HG03439 (cell line): Measurements from ENCODE around the gene ITGA11.

ENCODE experiments used
- ATAC-seq: cut with Tn5 transposase; IDR thresholded peaks from one replicate; pipeline ENCODE4 v1.9.1; 2021; ENCODE audit warnings: mild to moderate bottlenecking, moderate library complexity; ENCODE audit not compliant: unreplicated experiment

ITGA11 gene

DNA sequence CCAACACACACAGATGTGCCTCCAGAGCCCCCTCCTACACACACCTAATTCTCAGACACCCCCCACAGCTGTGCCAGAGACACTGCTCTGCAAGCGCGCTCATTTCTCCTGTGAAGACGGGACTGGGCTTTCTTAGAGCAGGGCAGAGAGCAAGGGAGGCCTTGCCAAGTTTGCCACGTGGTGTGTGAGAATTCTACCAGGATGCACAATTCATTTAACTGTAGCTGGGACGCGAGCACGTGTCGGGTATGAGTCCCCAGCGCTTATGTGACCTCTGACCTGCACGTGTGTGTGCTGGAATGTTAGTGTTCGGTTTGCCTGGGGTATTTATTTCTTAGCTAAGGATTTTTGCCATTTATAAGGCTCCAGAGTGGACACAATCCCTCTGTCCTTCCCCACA is 117.4 kb downstream of the ITGA11 start:
- ATAC-seq, result no peak

GRCh38 chr15:68313501-68314410 is 118.2 kb downstream of the ITGA11 start:
- ATAC-seq, result no peak

DNA sequence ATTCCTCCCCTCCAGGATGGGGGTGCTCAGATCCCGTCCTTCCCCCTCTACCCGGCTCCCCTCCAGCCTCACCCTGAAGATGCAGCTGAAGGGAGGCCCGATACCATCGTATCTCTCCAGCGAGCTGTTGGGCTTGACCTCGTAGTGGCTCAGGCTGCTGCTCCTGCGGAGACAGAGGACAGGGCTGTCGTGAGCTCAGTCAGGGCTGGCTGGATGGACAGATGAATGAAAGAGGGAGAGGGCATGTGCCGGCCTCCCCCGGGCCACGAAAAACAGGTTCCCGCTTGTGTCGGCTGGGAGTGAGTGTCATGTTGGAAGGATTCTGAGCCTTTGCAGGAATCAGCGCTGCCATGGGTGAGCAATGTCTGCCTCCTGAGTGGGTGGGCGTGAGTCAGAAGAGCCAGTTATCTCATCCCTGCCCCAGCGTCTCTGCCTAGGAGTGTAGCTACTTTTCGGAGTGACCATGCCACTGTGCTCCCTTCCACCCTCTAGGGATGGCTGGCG is 119.2 kb downstream of the ITGA11 start:
- ATAC-seq, result no peak

DNA sequence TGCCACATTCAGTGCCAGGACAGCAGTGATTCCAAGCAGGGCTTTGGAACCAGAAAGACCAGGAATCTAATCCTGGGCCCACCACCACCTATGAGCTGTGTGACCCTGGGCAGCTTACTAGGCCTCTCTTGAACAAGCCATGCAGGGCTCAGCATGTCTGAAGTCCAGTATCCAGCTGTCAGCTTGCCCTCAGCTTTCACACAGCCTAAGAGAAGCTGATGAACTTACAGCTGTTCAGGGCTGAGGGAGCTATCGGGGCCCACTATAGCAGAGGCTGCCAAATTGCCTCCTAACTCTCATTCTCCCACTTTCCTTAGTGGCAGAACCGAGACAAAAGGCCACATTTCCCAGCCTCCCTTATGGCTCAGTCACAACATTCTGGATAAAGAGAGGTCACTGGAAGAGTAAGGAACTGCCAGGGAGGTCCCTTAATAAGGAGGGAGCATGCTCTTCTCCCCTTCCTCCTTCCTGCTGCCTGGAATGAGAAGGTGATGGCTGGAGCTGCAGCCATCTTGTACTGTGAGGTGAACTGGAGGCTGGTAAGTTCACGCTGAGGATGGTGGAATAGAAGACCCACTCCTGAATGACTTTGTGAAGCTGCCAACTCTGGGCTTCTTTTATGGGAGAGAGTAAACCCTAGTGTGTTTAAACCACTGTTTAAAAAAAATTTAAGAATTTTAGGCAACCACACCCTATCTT is 120.0 kb downstream of the ITGA11 start:
- ATAC-seq, result no peak

GRCh38 chr15:68311464-68311835 is 120.5 kb downstream of the ITGA11 start:
- ATAC-seq, result no peak

GRCh38 chr15:68310804-68311463 is 121.0 kb downstream of the ITGA11 start:
- no peak for ATAC-seq

DNA sequence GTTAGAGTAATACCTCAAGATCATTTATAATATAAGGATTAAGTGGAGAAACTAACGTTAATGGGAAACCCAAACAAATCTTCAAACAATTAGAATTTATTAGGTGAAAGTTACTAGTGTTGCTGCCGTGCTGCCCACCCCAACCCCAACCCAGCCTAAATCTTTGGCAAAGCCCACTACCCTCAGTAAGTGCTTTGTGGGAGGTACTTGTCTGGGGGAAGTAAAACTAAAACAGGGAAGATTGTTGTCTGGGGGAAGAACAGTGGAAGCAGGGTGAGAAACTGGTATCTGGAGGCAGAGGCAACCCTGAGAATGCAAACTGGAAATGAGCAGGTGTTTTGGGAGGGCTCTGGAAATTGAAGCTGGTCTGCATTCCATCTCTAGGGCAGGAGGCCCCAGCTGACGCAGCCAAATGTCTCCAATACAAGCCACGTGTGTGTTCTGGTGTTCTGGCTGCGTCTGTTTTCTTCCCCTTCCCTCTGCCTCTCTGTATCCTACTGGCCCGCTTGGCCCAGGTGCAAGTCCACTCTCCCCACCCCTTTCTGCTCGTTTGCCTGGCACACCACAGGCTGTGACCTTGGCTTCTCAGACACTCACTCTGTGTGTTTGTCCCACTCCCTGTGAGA is 121.7 kb downstream of the ITGA11 start:
- ATAC-seq, result no peak

DNA sequence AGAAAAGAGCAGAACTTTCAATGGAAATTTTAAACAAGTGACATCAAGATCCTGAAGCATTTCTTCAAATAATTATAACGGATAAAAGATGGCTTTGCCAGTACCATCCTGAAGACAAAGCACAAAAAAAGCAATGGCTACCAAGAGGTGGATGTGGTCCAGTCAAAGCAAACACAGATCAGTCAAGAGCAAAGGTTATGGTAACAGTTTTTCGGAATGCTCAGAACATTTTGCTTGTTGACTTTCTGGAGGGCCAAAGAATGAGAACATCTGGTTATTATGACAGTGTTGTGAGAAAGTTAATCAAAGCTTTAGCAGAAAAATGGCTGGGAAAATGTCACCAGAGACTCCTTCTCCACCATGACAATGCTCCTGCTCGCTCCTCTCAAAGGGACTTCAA is 122.9 kb downstream of the ITGA11 start:
- ATAC-seq, result no peak

GRCh38 chr15:68307131-68307928 is 124.6 kb downstream of the ITGA11 start:
- no peak for ATAC-seq

DNA sequence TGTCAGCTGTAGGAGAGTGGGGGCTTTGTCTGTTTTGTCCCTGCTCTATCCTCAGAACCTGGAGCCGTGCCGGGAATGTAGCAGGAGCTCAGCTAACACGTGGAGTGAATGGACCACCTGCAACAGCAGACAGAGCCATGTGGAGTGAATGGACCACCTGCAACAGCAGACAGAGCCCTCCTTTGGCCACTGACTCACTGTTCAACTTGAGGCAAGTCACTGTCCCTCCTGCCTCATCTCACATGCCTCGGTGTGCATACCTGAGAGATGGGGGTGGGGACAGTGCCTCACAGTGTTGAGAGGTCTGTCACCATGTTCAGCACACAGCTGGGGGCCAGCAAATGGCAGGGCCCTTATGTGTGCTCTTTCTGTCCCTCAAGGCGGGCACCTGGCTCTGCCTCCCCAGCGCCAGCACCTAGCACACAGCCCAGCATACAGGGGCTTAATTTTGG is 126.5 kb downstream of the ITGA11 start:
- ATAC-seq, result no peak

GRCh38 chr15:68304589-68305337 is 127.2 kb downstream of the ITGA11 start:
- ATAC-seq, result no peak

- no peak for ATAC-seq
Measured at GRCh38 chr15:68303560-68304436, 128.2 kb downstream of the ITGA11 start.

DNA sequence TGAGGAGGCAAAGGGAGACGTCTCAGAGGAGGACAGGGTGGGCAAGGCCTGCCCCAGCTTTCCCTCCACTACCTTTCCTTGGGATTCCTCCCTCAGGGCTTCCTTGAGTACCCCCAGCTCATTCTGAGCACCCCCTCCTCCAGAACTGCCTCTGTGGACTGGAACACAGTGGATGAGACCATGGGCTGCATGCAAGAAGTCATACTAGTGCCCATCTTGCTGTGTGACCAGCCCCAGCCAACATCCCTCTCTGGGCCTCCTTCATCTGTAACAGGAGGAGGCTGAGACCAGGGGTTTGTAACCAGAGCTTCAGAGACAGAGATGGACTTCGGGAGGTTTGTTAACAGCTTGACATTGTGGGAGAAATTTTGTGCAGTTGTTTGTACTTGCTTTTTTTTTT is 128.8 kb downstream of the ITGA11 start:
- ATAC-seq, result no peak

DNA sequence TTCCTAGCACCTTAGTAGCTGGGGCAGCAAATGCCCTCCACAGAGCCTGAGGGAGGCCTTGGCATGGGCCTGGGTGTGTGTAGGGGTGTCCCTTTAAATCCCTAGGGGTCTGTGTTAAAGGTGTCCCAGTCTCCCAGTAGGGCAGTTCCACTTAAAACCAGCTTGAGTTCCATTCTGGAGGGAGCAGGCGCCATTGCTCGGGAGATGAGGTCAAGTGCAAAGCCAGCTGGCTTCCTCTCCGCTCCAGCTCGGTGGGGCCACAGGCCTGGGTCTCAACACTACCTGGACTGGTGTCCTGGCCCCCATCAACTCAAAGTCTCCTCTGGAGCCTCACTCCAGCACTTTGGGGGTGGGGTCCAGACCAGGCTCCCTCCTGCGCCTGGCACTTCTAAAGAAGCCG is 129.2 kb downstream of the ITGA11 start:
- ATAC-seq, result no peak

- ATAC-seq, result no peak
Measured at GRCh38 chr15:68301301-68301700, 130.7 kb downstream of the ITGA11 start.

DNA sequence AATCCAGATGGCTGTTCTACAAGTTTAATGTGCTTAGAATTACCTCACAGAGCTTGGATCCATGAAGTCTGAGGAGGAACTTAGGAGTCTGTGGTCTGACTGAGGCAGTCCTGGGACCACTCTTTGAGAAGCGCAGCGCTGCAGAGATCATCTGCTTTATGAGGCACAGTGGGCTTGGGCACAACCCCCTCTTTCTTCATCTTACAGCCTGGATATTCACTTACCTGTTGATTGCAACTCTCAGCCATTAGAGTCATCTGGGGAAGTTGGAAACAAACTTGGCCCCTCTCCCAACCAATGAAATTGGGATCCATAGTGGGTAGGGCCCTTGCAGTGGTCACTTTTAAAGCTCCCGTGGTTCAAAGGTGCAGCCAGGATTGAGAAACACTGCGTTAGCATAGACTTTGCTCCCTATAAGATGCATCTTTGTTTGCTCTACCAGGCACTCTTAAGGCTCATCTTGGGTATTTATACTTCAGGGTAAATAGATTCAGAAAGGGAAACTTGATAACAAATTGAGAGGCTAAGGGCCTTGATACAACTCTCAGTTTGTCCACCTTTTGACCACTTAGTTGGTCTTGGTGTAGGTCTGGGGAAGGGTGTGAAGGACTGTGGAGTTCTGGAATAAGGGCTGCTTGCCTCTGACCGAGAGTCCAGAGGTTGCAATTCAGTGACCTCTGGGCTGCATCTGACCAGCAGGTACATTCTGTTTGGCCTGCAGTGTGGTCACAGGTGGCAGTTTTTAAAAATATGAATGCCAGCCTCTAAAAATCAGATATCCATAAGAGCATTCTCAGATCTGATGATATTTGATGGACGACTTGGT is 131.6 kb downstream of the ITGA11 start:
- ATAC-seq, result no peak

- ATAC-seq, result no peak
Measured at GRCh38 chr15:68299436-68299835, 132.5 kb downstream of the ITGA11 start.
